Body of pancreas (tissue), 4 donors: ENCODE data around the gene IRAK4.

ENCODE experiments used
- CTCF ChIP-seq, 7 experiments: fragments of 450-650 bp in 4 of 7; fragments of 200-600 bp in 3 of 7; sonication (generic) in 3 of 7; IDR thresholded peaks; one replicate each; pipeline ENCODE4 v1.5.1; 2016 to 2019; ENCODE audit warnings: antibody characterized with exemption in 7 of 7
- POLR2A ChIP-seq, 3 donors: fragments of 450-650 bp; IDR thresholded peaks; one replicate each; pipeline ENCODE4 v1.6.1; 2016; ENCODE audit warnings: antibody characterized with exemption in 3 of 3, mild to moderate bottlenecking in 2 of 3

- TF ChIP-seq CTCF (IDR thresholded peaks at IDR 0.05) (no peak), POLR2A (IDR thresholded peaks at IDR 0.05) (no peak)
Observed at GRCh38 chr12:43736927-43737440, 21.8 kb upstream of the IRAK4 start.
